ENCODE data around the gene PTGIS. TPM values are rescaled to one million over a fixed set of nuclear protein-coding genes. Genes with fewer than 3 reads are reported as not detected.
A peak's percentile ranks its signal among the peaks of the same experiment; 100 is the strongest.

The PTGIS gene
- total and polyA plus RNA-seq, 10 donors: 0.15 to 1.6 (median 0.92) TPM

- intact Hi-C loops (cut with DNase I; ENCODE audit: low total_unique reads): no loop called here
- Histone ChIP-seq H3K36me3 (no peaks in the 10 kb centered on the region), H3K27ac (no peak overlapping the region), H3K27me3 (replicated peaks in 1 of 7) (peaks cover 0 to 24% (median 0%) of the 10 kb centered on the region in 7 donors), H3K9me3 (peaks cover 0 to 25% (median 12%) of the 10 kb centered on the region in 8 donors), H3K4me1 (no peaks in the 10 kb centered on the region), H3K4me3 (no peak overlapping the region)
- WGBS, 5 donors: 84 to 88% (median 88%) methylated on average over 13 of the region's 13 CpGs
- DNase-seq: no peak
- no peak for TF ChIP-seq POLR2AphosphoS5 (IDR thresholded peaks at IDR 0.05)
- TF ChIP-seq POLR2A (IDR thresholded peaks at IDR 0.05): no peak
- no peak for TF ChIP-seq CTCF (IDR thresholded peaks at IDR 0.05 in 8 of 11, conservative IDR thresholded peaks at IDR 0.05 in 3 of 11)
Observed at GRCh38 chr20:49543071-49543857, 24.7 kb downstream of the PTGIS start.

- no peak for DNase-seq
- no peaks in the 10 kb centered on the region for H3K4me1 ChIP-seq
- WGBS, 5 donors: 85 to 94% (median 92%) methylated on average over 4 of the region's 4 CpGs
Observed at GRCh38 chr20:49542514-49542991, 25.4 kb downstream of the PTGIS start.

GRCh38 chr20:49541733-49542513 is 26.0 kb downstream of the PTGIS start:
- 52 to 59% (median 54%) methylated on average over 17 to 18 of the region's 18 CpGs for WGBS, 5 donors
- intact Hi-C loops (cut with DNase I; ENCODE audit: low total_unique reads): loop anchor here (2.0 kb wide), 1 partner anchor 67 kb away; no protein-coding TSS in a partner anchor
- H3K4me3 ChIP-seq: no peak overlapping the region
- TF ChIP-seq CTCF (IDR thresholded peaks at IDR 0.05 in 8 of 11, conservative IDR thresholded peaks at IDR 0.05 in 3 of 11): peak; percentile 47 to 91 (median 74)
- TF ChIP-seq POLR2AphosphoS5 (IDR thresholded peaks at IDR 0.05): no peak
- H3K27ac ChIP-seq: no peak overlapping the region
- DNase-seq: no peak
- H3K9me3 ChIP-seq: peaks cover 0 to 25% (median 12%) of the 10 kb centered on the region in 8 donors
- peaks cover 0 to 22% (median 0%) of the 10 kb centered on the region in 7 donors for H3K27me3 ChIP-seq (replicated peaks in 1 of 7)
- H3K36me3 ChIP-seq: no peaks in the 10 kb centered on the region
- H3K4me1 ChIP-seq: no peaks in the 10 kb centered on the region

More at GRCh38 chr20:49542514-49542991, 25.4 kb downstream of the PTGIS start:
- no peak overlapping the region for H3K27ac ChIP-seq
- H3K4me3 ChIP-seq: no peak overlapping the region
- no peaks in the 10 kb centered on the region for H3K36me3 ChIP-seq
- peaks cover 0 to 21% (median 0%) of the 10 kb centered on the region in 7 donors for H3K27me3 ChIP-seq (replicated peaks in 1 of 7)
- no peak for TF ChIP-seq CTCF (IDR thresholded peaks at IDR 0.05 in 8 of 11, conservative IDR thresholded peaks at IDR 0.05 in 3 of 11)
- H3K9me3 ChIP-seq: peaks cover 0 to 25% (median 12%) of the 10 kb centered on the region in 8 donors
- intact Hi-C loops (cut with DNase I; ENCODE audit: low total_unique reads): no loop called here
